Transverse colon (tissue), 3 donors: ENCODE measurements around the gene OTOS.

Experiments
- CTCF ChIP-seq, 5 experiments: fragments of 200-600 bp in 3 of 5; fragments of 450-650 bp in 2 of 5; sonication (generic) in 3 of 5; IDR thresholded peaks; 1 replicate in 2 of 5; 2 replicates in 3 of 5; pipeline ENCODE4 v1.5.1; 2016 to 2017; ENCODE audit warnings: antibody characterized with exemption in 5 of 5, inconsistent platforms in 3 of 5, mild to moderate bottlenecking in 2 of 5, moderate library complexity in 1 of 5
- EP300 ChIP-seq: sonication (generic); formaldehyde crosslinking; IDR thresholded peaks from one replicate; pipeline ENCODE4 v1.6.1; 2017; ENCODE audit warnings: antibody characterized with exemption, low read depth
- POLR2A ChIP-seq: fragments of 450-650 bp; IDR thresholded peaks from one replicate; pipeline ENCODE4 v1.6.1; 2016; ENCODE audit warnings: antibody characterized with exemption, mild to moderate bottlenecking, moderate library complexity

GRCh38 chr2:240123821-240124650 is 16.4 kb downstream of the OTOS start:
- TF ChIP-seq EP300 (no peak), CTCF (IDR thresholded peaks at IDR 0.05) (no peak), POLR2A (no peak)
